Fibroblast of the aortic adventitia (primary cell): ENCODE data around the gene SH3D19. TPM values are rescaled to one million over a fixed set of nuclear protein-coding genes. Genes with fewer than 3 reads are reported as not detected.

Experiments
- DNase-seq: peaks from one replicate; pipeline ENCODE4 v3.0.0-alpha.2; 2010; ENCODE audit warnings: low read depth
- H3K4me3 ChIP-seq: 2 replicates; pipeline ENCODE4 v1.5.1; 2011; ENCODE audit warnings: low read depth, mild to moderate bottlenecking, control low read depth, low read length, moderate library complexity
- CTCF ChIP-seq: IDR thresholded peaks from 2 replicates; pipeline ENCODE4 v1.5.1; 2011; ENCODE audit warnings: mild to moderate bottlenecking, low read length, control low read depth, inconsistent platforms; ENCODE audit not compliant: insufficient read depth
- total RNA-seq: library from RNA; depleted of rRNA; stranded (reverse); fragments of >200 nt; gene quantifications from 2 replicates; pipeline ENCODE4 v1.2.3, GENCODE V29; 2012; ENCODE audit warnings: low replicate concordance

SH3D19 gene
- total RNA-seq, 1 donor, result 95.9 TPM

GRCh38 chr4:151226004-151226932 lies 99.1 kb downstream of the SH3D19 start:
- no peak for TF ChIP-seq CTCF
- H3K4me3 ChIP-seq, result peak overlapping the region; percentile 68
- DNase-seq, result peak; percentile 90

- no peak for TF ChIP-seq CTCF
- H3K4me3 ChIP-seq, result no peak overlapping the region
- DNase-seq, result no peak
Measured at GRCh38 chr4:151223465-151223864, 101.9 kb downstream of the SH3D19 start.

GRCh38 chr4:151219948-151220347 lies 105.5 kb downstream of the SH3D19 start:
- DNase-seq, result no peak
- TF ChIP-seq CTCF, result no peak
- no peak overlapping the region for H3K4me3 ChIP-seq

GRCh38 chr4:151219091-151219490 lies 106.3 kb downstream of the SH3D19 start:
- DNase-seq, result no peak
- TF ChIP-seq CTCF, result no peak
- no peak overlapping the region for H3K4me3 ChIP-seq

GRCh38 chr4:151218343-151218742 lies 107.1 kb downstream of the SH3D19 start:
- H3K4me3 ChIP-seq, result no peak overlapping the region
- no peak for TF ChIP-seq CTCF
- peak; percentile 51 for DNase-seq

GRCh38 chr4:151217326-151217725 lies 108.1 kb downstream of the SH3D19 start:
- H3K4me3 ChIP-seq, result no peak overlapping the region
- TF ChIP-seq CTCF, result no peak
- DNase-seq, result no peak

- DNase-seq, result no peak
- no peak overlapping the region for H3K4me3 ChIP-seq
- TF ChIP-seq CTCF, result no peak
Measured at GRCh38 chr4:151215295-151215694, 110.1 kb downstream of the SH3D19 start.
